ENCODE results near the gene CENPH.

GRCh38 chr5:69170495-69170894 is 18.9 kb upstream of the CENPH start:
- TF ChIP-seq, protein P1, sequence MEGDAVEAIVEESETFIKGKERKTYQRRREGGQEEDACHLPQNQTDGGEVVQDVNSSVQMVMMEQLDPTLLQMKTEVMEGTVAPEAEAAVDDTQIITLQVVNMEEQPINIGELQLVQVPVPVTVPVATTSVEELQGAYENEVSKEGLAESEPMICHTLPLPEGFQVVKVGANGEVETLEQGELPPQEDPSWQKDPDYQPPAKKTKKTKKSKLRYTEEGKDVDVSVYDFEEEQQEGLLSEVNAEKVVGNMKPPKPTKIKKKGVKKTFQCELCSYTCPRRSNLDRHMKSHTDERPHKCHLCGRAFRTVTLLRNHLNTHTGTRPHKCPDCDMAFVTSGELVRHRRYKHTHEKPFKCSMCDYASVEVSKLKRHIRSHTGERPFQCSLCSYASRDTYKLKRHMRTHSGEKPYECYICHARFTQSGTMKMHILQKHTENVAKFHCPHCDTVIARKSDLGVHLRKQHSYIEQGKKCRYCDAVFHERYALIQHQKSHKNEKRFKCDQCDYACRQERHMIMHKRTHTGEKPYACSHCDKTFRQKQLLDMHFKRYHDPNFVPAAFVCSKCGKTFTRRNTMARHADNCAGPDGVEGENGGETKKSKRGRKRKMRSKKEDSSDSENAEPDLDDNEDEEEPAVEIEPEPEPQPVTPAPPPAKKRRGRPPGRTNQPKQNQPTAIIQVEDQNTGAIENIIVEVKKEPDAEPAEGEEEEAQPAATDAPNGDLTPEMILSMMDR (IDR thresholded peaks at IDR 0.05), result no peak
- no peak for TF ChIP-seq POLR2A (IDR thresholded peaks at IDR 0.05)

Measured in esophagus squamous epithelium (tissue), 4 donors.